B cell (primary cell): ENCODE data around the gene GPR143. TPM values are rescaled to one million over a fixed set of nuclear protein-coding genes. Genes with fewer than 3 reads are reported as not detected.

Source experiments
- ATAC-seq: fragments of 200-7000 bp; cut with Tn5 transposase; one replicate; pipeline ENCODE4 v1.10.0; 2021; ENCODE audit warnings: low read depth, mild to moderate bottlenecking, moderate number of reproducible peaks, moderate library complexity
- CTCF ChIA-PET: fragments of 350-600 bp; sonication (Branson Sonifier 250); formaldehyde crosslinking; loops from one replicate; lab custom pipeline; 2021; ENCODE audit warnings: antibody characterized with exemption, inconsistent platforms; lab: Charles Lee
- POLR2A ChIA-PET: fragments of 350-600 bp; sonication (Branson Sonifier 250); formaldehyde crosslinking; loops from one replicate; lab custom pipeline; 2021; ENCODE audit warnings: antibody characterized with exemption; lab: Charles Lee
- DNase-seq: peaks from one replicate; pipeline ENCODE4 v3.0.0; 2013
- H2AFZ ChIP-seq: 2 replicates; pipeline ENCODE4 v1.6.1; 2012; ENCODE audit warnings: mild to moderate bottlenecking, low read depth, low read length; ENCODE audit not compliant: insufficient read depth, poor library complexity, severe bottlenecking
- H3K27ac ChIP-seq, 2 donors: 1 replicate in 1 of 2; 2 replicates in 1 of 2; pipeline ENCODE4 v1.5.1; 2012 to 2013; ENCODE audit warnings: low read length in 2 of 2, mild to moderate bottlenecking in 2 of 2, moderate library complexity in 1 of 2
- H3K27me3 ChIP-seq, 4 experiments: fragments of 200-600 bp in 1 of 4; sonication (generic) in 1 of 4; replicated peaks in 1 of 4; 1 replicate in 2 of 4; 2 replicates in 2 of 4; pipeline versions ENCODE4 v1.6.1 to v1.7.0; 2013 to 2016; ENCODE audit warnings: low read length in 3 of 4, mild to moderate bottlenecking in 2 of 4, mixed read lengths in 1 of 4, moderate library complexity in 1 of 4; ENCODE audit not compliant: insufficient read depth in 4 of 4, control insufficient read depth in 3 of 4; ENCODE audit errors: control extremely low read depth in 1 of 4
- H3K36me3 ChIP-seq, 2 experiments: replicated peaks in 1 of 2; 1 replicate in 1 of 2; 2 replicates in 1 of 2; pipeline versions ENCODE4 v1.6.1 to v1.7.1; 2013; ENCODE audit warnings: low read length in 1 of 2; ENCODE audit not compliant: insufficient read depth in 2 of 2, control insufficient read depth in 1 of 2; ENCODE audit errors: control extremely low read depth in 1 of 2, extremely low read depth in 1 of 2
- H3K4me1 ChIP-seq, 2 donors: fragments of 200-600 bp in 1 of 2; sonication (generic) in 1 of 2; 1 replicate in 1 of 2; 2 replicates in 1 of 2; pipeline versions ENCODE4 v1.5.1 to v1.6.1; 2013 to 2017; ENCODE audit warnings: low read length in 2 of 2; ENCODE audit not compliant: control insufficient read depth in 2 of 2, insufficient read depth in 2 of 2
- H3K4me2 ChIP-seq: replicated peaks from 2 replicates; pipeline ENCODE3; 2012; ENCODE audit warnings: mild to moderate bottlenecking, low read depth, low read length; ENCODE audit not compliant: poor library complexity, severe bottlenecking
- H3K4me3 ChIP-seq, 5 experiments: fragments of 200-600 bp in 1 of 5; sonication (generic) in 1 of 5; 1 replicate in 3 of 5; 2 replicates in 2 of 5; pipeline versions ENCODE4 v1.5.1 to v1.7.0; 2011 to 2016; ENCODE audit warnings: low read length in 4 of 5, mild to moderate bottlenecking in 4 of 5, low read depth in 2 of 5, control low read depth in 1 of 5, moderate library complexity in 1 of 5; ENCODE audit not compliant: insufficient read depth in 1 of 5; ENCODE audit errors: control extremely low read depth in 1 of 5, extremely low read depth in 1 of 5
- H3K79me2 ChIP-seq: fragments of 200-600 bp; sonication (generic); one replicate; pipeline ENCODE4 v1.6.0; 2016; ENCODE audit warnings: low read length; ENCODE audit not compliant: control insufficient read depth, insufficient read depth
- H3K9ac ChIP-seq: fragments of 200-600 bp; sonication (generic); 2 replicates; pipeline ENCODE4 v1.6.1; 2017; ENCODE audit warnings: mild to moderate bottlenecking, low read length, moderate library complexity
- H3K9me3 ChIP-seq, 3 donors: one replicate each; pipeline versions ENCODE4 v1.6.1 to v1.7.1; 2013; ENCODE audit warnings: low read length in 2 of 3; ENCODE audit not compliant: control insufficient read depth in 2 of 3, insufficient read depth in 1 of 3; ENCODE audit errors: control extremely low read depth in 1 of 3
- H4K20me1 ChIP-seq: 2 replicates; pipeline ENCODE4 v1.6.0; 2012; ENCODE audit warnings: mild to moderate bottlenecking, low read length; ENCODE audit not compliant: insufficient read depth, control insufficient read depth, poor library complexity, severe bottlenecking
- H3K27ac Mint-ChIP-seq: one replicate; pipeline ENCODE4 v1.8.0; 2021; ENCODE audit warnings: mixed read lengths
- H3K27me3 Mint-ChIP-seq: one replicate; pipeline ENCODE4 v1.8.0; 2021; ENCODE audit warnings: mixed read lengths
- H3K4me1 Mint-ChIP-seq: one replicate; pipeline ENCODE4 v1.8.0; 2021; ENCODE audit warnings: mixed read lengths
- H3K4me3 Mint-ChIP-seq: one replicate; pipeline ENCODE4 v1.8.0; 2021; ENCODE audit warnings: mixed read lengths
- H3K9me3 Mint-ChIP-seq: one replicate; pipeline ENCODE4 v1.8.0; 2022; ENCODE audit warnings: mixed read lengths; ENCODE audit not compliant: insufficient read depth
- CTCF ChIP-seq: fragments of 200-600 bp; IDR thresholded peaks from one replicate; pipeline ENCODE4 v1.8.0; 2022; ENCODE audit warnings: antibody characterized with exemption, mild to moderate bottlenecking
- EZH2 ChIP-seq: IDR thresholded peaks from 2 replicates; pipeline ENCODE4 v1.6.1; 2012; ENCODE audit warnings: borderline replicate concordance, low read depth, mild to moderate bottlenecking, moderate library complexity, low read length; ENCODE audit not compliant: insufficient read depth, poor library complexity, severe bottlenecking
- WGBS: methylation state at CpG from one replicate; pipeline ENCODE4 v1.1.5; 2013; ENCODE audit warnings: missing lambda C conversion rate; ENCODE audit not compliant: insufficient coverage; 5-methylcytosine and 5-hydroxymethylcytosine counted together
- intact Hi-C: fragments of 100-400 bp; cut with micrococcal nuclease; formaldehyde crosslinking; loops from one replicate; pipeline ENCODE4 v1.10.0; 2022
- polyA plus RNA-seq: library from polyadenylated mRNA; depleted of rRNA; stranded (reverse); fragments of >200 nt; gene quantifications from 2 replicates; pipeline ENCODE4 v1.2.3, GENCODE V29; 2012
- total RNA-seq, 2 donors: library from RNA; stranded (reverse); fragments of 120-200 nt in 1 of 2; gene quantifications; 1 replicate in 1 of 2; 2 replicates in 1 of 2; pipeline versions ENCODE4 v1.2.3 to v1.2.4, GENCODE V29; 2013 to 2022

Gene GPR143
- total and polyA plus RNA-seq, 2 donors (not counting 1 experiment from before 2014, with no cell fraction given), result not detected

GRCh38 chrX:9804444-9804843, 38.8 kb upstream of the GPR143 start:
- Mint-ChIP-seq H3K4me1 (no peaks in the 10 kb centered on the region), H3K27ac (no peak overlapping the region), H3K4me3 (no peak overlapping the region), H3K9me3 (peaks cover 5% of the 10 kb centered on the region), H3K27me3 (peaks cover 5% of the 10 kb centered on the region)
- Histone ChIP-seq H3K9me3 (peaks cover 0 to 7% (median 0%) of the 10 kb centered on the region in 3 donors), H3K4me2 (no peak overlapping the region), H3K36me3 (no peaks in the 10 kb centered on the region), H3K4me1 (no peaks in the 10 kb centered on the region), H3K27ac (no peak overlapping the region), H3K27me3 (no peaks in the 10 kb centered on the region), H4K20me1 (no peaks in the 10 kb centered on the region), H3K79me2 (no peaks in the 10 kb centered on the region), H3K4me3 (no peak overlapping the region), H2AFZ (no peak overlapping the region), H3K9ac (no peak overlapping the region)
- DNase-seq, result no peak
- WGBS, result 83% methylated on average over 3 of the region's 5 CpGs
- intact Hi-C loops, result no loop called here
- ATAC-seq, result no peak
- ChIA-PET POLR2A (no interaction called here), CTCF (no interaction called here)
- no peak for TF ChIP-seq EZH2
- TF ChIP-seq CTCF, result no peak

GRCh38 chrX:9802737-9803136, 37.1 kb upstream of the GPR143 start:
- Histone ChIP-seq H3K36me3 (no peaks in the 10 kb centered on the region), H3K9ac (no peak overlapping the region), H3K27me3 (no peaks in the 10 kb centered on the region), H4K20me1 (no peaks in the 10 kb centered on the region), H3K4me3 (no peak overlapping the region), H2AFZ (no peak overlapping the region), H3K79me2 (no peaks in the 10 kb centered on the region), H3K4me2 (no peak overlapping the region), H3K9me3 (peaks cover 0 to 7% (median 0%) of the 10 kb centered on the region in 3 donors), H3K4me1 (no peaks in the 10 kb centered on the region), H3K27ac (no peak overlapping the region)
- CTCF ChIA-PET, result no interaction called here
- no peak overlapping the region for H3K4me3 Mint-ChIP-seq
- POLR2A ChIA-PET, result no interaction called here
- ATAC-seq, result no peak
- DNase-seq, result no peak
- H3K27ac Mint-ChIP-seq, result no peak overlapping the region
- TF ChIP-seq CTCF, result no peak
- H3K4me1 Mint-ChIP-seq, result no peaks in the 10 kb centered on the region
- intact Hi-C loops, result no loop called here
- H3K9me3 Mint-ChIP-seq, result peaks cover 5% of the 10 kb centered on the region
- WGBS, result no CpG with 5 or more reads among the region's 4 CpGs
- peaks cover 6% of the 10 kb centered on the region for H3K27me3 Mint-ChIP-seq
